ENCODE results near the gene PEMT.
A peak's percentile ranks its signal among the peaks of the same experiment; 100 is the strongest.

The PEMT gene

DNA sequence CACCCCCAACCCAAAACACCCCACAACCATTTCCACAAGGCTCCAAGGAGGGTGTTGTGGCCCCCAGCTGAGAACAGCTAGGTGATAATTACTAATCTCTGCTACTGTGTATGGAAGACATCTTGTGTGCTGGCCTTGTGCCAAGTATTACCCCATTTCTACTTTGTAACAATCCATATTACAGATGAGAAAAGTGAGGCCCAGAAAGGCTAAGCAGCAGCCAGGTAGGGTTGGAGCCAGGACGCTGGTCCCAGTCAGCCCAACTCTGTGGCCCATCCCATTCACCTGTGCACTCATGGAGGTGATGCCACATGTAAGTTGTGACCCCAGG is 12.4 kb upstream of the PEMT start:
- no peak for DNase-seq

DNA sequence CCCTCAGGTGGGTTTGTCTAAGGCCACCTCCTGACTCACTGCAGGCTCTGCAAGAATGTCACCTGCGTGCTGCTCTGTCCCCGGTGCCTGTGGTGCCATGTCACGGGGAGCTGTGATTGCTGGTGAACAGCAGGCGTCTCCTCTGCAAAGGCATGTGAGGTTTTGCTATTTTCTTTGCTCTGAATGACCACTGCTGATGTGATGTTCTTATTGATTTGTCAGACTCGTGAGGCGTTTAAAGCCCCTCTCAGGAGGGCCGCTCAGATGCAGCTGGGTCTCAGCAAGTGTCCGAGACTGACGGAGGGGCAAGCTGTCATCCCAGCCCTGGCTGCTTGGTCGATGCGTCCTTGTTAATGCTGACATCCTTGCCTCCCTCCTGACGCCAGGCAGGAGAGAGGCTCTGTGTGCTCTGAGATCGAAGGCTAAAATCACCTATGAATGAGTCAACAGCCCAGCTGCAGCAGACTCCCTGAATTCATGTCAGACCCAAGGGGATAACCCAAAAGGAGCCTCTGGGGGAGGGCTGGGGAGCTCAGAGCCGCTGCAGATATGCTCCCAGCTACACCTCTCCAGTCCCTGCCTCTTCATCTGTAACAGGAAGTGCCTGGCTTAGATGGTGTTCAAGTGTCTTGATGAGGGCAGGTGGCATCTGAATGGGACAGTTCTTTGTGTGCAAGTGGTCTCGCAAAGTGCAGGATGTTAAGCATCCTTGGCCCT is 11.8 kb upstream of the PEMT start:
- DNase-seq: no peak

GRCh38 chr17:17599965-17600364 is 8.5 kb upstream of the PEMT start:
- no peak for DNase-seq

DNA sequence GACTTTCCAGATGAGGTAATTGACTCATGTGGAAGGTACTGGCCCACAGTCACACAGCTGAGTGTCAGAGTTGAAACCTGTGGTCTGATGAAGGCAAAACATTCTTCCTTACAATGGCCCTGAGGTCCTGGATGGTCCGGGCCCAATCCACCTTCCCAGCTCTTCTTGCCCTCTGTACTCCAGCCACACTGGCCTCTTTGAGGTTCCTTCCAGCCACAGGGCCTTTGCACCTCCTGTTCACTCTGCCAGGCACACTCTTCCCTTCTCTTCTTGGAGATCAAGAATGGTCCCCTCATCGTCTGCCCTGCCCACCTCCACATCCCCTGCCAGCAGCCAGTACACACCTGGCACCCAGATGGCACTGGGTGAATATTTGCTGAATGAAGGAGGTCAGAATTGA is 6.5 kb upstream of the PEMT start:
- no peak for DNase-seq

GRCh38 chr17:17595755-17596154 is 4.2 kb upstream of the PEMT start:
- DNase-seq: no peak

DNA sequence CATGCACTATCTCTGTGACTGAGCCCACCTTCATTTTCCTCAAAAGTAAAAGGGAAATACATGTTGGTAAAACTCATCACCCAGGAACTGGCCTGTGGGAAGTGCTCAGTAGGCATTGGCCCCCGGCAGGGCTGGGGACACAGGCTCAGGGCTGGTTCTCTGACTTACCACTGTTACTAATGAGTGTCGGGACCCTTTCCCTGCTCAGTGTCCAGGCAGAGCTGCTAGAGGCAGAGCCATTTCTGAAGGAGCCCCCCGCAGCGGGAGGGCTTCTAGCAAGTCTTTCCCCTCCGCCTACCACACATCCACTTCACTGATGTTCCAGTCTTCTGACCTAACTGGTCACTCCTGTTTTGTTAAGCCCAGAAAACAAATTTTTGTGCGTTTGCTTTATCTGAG is 1.7 kb upstream of the PEMT start:
- no peak for DNase-seq

DNA sequence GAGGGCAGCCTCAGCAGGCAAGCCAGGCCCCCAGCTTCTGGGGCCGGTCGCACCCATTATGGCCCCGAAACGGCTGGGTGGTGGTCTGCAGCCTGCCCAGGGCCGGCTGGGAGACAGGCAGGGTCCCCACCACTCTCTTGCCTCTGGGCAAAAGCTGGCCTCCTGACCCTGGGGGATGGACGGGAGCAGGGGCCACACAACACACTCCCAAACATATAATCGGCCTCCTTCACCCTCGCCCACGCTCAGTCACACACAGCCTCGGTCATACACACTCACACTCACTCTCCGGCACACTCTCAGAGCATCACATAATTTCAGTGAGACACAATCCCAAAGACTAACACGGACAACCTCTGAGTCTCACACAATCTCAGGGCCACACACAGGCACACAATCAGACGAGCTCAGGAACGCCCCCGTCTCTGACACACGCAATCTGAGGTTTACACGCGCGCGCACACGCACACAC is 589 bp downstream of the PEMT start:
- no peak for DNase-seq

DNA sequence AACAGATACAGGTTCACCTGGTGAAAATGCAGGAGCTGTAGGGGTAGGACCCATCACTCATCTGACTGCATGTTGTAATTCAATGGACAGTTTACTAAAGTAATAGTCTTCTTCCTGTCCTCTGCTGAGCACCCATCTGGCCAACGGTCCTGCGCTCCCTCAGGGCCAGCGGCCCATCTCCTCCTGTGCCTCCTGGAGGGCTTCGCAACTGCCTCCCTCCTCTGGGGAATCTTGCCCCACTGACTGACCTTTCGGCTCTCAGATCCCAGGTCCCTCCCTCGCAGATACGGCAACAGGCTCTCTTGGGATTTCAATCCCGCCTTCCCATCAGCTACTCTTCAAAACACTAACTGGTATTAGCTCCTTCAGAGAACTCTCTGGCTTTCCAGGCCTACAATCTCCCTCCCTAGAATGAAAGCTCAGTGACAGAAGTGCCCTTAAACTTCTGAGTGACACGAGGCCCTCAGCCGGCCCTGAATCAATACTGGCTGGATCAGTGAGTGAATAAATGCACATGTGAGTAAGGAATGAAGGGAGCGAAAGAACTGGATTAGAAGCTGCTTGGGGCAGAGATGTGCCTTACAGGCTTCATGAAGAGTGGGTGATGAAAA is 1.3 kb downstream of the PEMT start:
- no peak for DNase-seq

DNA sequence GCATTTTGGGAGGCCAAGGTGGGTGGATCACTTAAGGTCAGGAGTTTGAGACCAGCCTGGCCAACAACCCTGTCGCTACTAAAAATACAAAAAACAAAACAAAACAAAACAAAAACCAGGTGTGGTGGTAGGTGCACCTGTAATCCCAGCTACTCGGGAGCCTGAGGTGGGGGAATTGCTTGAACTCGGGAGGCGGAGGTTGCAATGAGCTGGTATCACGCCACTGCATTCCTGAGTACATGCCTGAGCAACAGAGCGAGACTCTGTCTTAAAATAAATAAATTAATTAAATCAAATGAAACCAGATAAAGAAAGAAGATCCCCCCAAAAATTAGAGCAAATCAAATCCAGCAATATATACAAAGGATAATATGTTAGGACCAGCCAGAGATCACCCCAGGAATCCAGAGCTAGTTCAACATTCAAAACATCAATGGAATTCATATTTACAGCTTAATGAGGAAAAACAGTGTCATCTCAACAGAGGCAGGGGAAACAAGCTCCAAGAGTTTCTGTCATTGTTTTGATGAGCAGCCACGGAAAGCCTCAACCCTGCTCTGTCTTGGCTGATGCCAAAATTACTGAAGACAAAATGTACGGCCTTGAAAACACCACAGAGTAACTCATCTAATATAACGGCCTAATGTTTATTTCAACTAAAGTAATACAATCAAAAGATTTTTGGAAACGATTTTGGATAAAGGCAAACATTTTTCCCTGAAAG is 3.7 kb downstream of the PEMT start:
- no peak for DNase-seq

DNA sequence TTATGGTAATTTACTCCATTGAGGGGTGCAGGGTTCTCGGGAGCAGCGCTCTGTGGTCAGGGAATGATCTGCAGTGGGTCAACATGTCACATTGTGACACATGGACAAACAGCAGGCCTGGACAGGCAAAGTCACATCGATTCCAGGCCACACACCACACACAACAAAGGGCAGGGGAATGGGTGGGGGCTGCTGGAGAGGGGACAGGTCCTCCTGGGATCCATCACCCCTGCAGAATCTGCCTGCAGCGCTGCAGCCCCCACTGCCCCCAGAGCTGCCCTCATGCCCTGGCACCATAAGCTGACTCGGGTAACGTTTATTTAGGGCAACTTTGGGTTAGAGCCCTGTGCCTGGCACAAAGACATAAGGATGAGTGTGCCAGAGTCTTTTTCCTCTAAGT is 9.1 kb downstream of the PEMT start:
- DNase-seq: no peak

DNA sequence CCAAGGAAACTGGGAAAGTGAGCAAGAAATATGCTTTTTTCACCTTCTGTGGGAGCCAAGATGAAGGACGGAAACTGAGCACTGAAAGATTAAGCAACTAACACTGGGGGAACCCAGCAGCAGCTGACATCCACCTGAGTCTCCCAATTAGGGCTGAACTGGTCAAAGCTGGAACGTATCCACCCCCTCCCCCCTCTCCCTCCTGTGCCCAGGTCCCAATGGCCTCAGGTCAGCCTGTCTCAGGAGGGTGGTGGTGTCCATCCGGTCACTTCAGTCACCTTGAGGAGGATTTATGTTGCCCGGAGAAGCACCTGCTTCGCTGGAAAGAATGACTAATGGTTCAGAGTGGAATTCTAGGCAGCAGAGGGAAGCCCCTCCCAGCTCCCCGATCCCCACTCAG is 10.0 kb downstream of the PEMT start:
- no peak for DNase-seq

DNA sequence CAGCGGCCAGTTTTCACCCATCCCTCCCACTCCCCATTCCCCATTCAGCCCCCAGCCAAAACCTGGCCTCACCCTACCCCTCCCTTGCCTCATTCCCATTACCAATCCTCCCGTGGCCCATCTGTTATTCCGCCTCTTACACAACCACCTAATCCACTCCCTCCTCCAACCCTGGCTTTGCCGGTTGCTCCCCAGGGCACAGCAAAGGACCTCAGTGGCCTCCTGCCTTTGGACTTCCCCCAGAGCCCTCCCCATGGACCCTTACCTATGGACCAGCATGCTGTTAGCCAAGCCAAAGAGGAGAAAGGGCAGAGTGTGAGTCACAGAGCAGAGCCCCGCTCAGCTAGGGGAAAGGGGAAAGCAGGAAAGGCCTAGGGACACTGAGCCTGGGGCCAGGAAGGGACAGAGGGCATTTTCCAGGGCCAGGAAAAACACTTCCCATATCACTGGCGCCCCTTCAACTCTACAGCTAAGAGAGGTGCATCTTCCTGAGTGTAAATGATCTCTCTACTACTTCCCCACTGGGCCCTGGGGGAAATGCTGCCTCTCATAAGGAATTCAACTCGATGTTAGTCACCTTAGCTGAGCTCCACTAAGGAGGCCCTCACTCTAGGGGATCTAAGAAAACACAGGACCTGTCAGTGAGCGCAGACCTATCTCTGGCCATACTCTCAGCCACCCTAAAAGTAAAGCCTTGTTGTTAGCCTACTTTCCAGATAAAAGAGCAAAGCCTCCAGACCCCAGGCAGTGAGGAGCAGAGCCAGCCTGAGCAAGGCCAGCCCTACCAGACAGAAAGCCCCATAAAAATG is 10.6 kb downstream of the PEMT start:
- DNase-seq: no peak

GRCh38 chr17:17579691-17580090 is 11.8 kb downstream of the PEMT start:
- DNase-seq: no peak

GRCh38 chr17:17577373-17577772 is 14.1 kb downstream of the PEMT start:
- DNase-seq: no peak

- DNase-seq: no peak
These were observed 14.7 kb downstream of the PEMT start for GRCh38 chr17:17576772-17577234.

GRCh38 chr17:17575360-17576251 is 15.9 kb downstream of the PEMT start:
- no peak for DNase-seq

GRCh38 chr17:17573912-17574311 is 17.6 kb downstream of the PEMT start:
- no peak for DNase-seq

DNA sequence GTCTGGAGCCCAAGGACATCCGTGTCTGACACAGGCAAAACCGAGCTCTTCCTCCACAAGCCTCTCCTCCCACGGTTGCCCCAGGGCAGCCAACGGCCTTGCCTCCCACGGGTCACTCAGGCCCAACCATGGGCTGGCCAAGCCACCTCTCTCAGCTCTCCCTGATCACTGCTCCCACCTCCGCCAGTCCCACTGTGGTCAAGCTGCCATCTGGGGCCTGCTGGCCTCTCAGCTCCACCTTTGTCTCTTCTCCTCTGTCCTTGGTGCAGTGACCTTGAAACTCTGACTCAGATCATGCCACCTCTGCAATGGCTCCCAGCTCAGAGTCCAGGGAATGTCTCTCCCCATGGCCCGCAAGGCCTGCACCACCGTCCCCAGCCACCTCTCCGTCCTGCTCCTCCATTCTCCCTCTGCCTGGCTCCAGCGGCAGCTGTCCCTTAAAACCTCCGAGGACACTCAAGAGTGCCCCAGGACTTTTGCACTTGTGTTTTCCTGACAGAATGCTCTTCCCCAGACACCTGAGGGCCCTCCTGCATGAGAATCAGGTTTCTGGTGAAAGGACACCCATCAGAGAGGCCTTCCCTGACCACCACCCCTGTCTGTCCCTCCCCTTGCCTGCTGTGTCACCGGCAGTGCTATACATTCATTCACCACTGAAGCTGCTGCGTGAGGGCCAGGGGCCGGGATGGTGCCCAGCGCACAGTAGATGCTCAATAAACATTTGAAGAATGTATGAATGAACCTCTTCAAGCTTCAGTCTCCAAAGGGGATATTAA is 19.3 kb downstream of the PEMT start:
- DNase-seq: no peak

GRCh38 chr17:17570798-17571716 is 20.5 kb downstream of the PEMT start:
- no peak for DNase-seq

DNA sequence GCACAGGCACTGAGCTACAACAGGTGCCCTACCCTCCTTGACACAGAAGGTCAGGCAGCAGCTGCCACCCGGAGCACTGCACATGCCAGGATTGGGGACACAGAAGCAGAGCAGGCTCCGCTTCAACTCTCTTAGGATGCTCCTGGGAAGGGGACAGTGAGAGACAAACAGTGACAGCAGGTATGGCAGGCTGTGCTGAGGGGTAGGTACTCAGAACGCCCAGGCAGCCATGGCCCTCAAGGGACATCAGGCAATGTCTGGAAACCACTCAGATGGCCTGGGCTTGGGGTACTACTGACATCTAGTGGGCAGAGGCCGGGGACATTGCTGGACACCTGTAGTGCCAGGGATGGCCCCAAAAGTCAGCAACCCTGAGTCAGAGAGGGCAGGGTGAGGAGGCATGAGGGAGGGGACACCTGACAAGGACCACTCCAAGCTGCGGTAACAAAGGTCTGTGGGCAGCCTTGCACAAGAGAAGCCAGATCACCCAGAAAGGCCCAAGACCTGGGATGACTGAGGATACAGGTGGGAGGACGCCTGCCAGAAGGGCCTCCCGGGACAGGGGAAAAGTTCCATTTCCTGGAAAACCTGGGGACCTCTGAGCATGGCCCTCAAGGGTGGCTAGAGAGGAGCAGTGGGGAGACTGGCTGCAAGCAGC is 21.2 kb downstream of the PEMT start:
- peak; percentile 6 for DNase-seq
